HG03432 (cell line): ENCODE data around the gene THTPA.
A peak's percentile ranks its signal among the peaks of the same experiment; 100 is the strongest.

Experiments used
- ATAC-seq: cut with Tn5 transposase; IDR thresholded peaks from one replicate; pipeline ENCODE4 v1.9.1; 2021; ENCODE audit warnings: mild to moderate bottlenecking, moderate library complexity; ENCODE audit not compliant: unreplicated experiment

The THTPA gene

DNA sequence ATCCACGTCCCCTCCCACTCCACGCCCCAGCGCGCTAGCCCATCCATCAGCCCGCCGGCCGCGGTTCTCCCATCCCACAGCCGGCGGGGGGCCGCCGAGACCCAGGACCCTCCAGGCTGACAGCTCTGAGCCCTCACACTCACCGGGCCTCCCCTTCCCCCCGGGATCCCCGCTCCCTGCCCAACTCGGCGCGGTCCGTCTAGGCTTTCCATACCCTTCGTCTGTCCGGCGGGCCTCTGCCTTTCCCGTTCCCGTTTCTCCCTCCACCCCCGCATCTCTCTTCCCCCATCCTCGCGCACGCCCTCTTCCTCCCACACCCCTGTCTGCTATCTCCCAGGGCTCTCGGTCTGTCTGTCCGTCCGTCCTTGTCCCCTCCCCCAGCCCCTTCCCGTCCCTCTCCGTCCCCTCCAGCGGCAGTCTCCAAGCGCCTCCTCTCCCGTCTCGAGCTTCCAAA, 5.2 kb upstream of the THTPA start:
- ATAC-seq: no peak

DNA sequence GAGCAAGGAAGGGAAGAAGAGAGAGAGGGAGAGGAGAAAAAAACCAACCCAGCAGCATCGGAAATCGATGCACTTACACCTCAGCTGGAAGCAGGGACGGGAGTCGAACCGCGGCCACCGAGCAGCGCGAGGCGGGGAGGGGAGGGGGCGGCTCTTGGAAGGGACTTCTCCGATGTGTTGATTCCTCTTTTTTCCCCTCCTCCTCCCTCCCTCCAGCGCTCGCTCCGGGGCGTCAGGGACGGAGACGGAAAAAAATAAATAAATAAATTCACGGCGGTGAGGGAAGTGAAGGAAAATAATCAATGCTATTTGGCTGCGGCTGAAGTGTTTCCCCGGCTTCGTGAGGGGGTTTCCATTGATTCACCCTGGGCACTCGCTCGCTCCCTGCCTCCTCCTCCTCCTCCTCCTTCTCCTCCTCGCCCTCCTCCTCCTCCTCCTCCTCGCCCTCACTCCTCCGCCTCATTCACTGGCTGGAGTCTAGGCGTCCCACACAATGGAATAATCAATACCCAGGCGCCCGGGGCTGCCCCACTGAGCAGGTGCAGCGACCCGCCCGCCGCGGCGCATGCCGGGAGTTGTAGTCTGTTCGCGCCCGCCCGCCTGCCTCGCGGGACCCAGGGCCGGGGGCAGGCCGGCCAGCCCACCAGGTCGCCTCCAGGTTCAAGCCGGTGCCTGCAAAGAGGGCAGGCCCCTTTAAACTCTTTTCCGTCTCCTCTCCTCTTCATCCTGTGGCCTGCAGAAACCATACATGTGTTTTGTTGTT, 4.6 kb upstream of the THTPA start, which contains the start of gene ZFHX2:
Gene ZFHX2 (minus strand): TSS at position 500 of the 763 bp plus-strand sequence. CDS start 16,440 bp downstream, outside the sequence.
- peak; percentile 62 for ATAC-seq

DNA sequence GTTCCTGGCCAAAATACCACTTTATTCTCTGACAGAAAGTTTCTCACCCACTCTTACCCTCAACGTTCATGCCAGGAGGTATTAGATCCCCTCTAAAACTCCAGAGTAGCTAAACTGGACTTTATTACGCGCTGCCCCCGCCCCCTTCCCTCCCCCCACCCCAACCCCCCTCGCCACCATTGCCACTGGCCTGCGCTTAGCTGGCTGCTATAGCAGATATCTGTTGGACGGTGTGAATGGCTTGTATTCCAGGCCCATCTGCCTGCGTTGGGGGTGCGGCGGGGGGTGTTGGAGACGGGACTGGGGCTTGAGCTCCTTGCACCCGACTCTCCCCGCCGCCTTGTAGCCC, 564 bp upstream of the THTPA start:
- ATAC-seq: peak; percentile 9

DNA sequence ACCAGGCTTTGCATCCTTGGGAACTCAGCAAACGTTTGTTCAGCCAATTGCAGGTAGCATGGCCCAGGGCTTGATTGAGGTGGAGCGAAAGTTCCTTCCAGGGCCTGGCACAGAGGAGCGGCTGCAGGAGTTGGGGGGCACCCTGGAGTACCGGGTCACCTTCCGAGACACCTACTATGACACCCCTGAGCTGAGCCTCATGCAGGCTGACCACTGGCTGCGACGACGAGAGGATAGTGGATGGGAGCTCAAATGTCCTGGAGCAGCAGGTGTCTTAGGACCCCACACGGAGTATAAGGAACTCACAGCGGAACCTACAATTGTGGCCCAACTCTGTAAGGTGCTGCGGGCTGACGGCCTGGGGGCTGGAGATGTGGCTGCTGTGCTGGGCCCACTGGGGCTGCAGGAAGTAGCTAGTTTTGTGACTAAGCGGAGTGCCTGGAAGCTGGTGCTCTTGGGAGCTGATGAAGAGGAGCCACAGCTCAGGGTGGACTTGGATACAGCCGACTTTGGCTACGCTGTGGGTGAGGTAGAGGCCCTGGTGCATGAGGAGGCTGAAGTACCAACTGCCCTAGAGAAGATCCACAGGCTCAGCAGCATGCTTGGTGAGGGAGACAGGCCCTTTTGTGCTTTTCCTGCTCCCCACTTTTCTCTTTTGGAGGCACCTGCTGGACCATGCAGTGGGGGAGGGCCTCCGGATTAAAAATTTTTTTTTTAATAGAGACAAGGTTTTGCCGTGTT, 799 bp downstream of the THTPA start:
- ATAC-seq: no peak

DNA sequence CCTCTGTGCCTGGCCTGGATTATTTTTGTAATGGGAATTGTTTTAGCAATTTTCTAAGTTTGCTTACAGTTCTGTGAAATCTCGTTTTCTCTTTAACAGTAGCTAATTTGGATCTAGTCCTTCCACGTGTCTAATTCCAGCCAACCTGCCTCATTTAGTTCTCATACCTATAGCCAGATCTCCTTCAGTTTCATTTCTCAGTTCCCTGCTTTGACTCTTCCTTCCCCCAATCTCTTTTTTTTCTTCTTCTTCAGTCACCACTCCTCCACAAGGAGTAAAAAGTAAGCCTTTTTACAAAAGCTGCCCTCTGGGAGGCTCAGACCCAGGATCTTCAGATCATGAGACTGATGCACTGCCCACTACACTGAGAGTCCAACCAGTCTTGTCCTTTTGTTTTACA, 1.4 kb downstream of the THTPA start:
- no peak for ATAC-seq

DNA sequence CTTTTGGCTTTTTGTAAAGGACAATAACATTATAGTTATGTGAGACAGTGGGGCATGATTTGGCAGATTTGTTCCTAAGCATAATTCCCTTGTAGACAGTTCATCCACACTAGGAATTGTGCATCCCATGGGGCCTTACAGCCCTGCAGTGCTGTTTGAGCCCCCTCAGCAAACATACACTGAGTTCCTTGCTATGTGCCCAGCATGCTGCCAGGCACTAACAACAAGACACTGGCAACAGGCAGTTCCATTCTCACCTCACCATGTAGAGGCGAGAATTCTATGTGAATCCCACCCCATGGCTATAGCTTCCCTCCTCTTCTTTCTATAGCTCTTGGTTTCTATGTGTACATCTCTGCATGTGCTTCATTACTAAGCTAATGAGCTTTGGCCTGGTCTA, 1.9 kb downstream of the THTPA start:
- no peak for ATAC-seq

DNA sequence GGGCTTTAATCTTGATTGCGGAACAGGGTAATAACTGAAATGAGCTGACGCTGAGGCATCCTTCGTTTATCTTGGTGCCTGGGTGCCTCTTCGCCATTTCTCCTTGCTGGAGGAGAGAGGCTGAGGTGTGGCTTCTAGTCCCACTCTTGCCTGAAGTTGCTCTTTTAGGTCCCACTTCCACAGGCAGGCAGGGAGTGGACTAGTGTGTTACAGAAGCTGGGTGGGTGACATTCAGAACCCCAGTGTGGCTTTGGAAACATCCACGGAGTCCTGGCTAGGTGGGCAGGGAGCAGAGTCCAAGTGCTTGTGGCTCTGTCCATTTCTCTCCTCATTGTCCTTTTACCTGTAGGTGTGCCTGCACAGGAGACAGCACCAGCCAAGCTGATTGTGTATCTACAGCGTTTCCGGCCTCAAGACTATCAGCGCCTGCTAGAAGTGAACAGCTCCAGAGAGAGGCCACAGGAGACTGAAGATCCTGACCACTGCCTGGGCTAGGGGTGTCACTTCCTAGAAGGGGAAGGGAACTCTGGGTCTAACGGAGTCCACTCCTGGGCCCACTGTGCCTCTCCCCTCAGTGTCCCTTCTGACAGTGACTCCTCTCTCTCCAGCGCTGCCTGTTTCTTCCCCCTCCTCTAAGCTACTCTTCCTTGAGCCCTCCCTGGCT, 2.4 kb downstream of the THTPA start:
- no peak for ATAC-seq

DNA sequence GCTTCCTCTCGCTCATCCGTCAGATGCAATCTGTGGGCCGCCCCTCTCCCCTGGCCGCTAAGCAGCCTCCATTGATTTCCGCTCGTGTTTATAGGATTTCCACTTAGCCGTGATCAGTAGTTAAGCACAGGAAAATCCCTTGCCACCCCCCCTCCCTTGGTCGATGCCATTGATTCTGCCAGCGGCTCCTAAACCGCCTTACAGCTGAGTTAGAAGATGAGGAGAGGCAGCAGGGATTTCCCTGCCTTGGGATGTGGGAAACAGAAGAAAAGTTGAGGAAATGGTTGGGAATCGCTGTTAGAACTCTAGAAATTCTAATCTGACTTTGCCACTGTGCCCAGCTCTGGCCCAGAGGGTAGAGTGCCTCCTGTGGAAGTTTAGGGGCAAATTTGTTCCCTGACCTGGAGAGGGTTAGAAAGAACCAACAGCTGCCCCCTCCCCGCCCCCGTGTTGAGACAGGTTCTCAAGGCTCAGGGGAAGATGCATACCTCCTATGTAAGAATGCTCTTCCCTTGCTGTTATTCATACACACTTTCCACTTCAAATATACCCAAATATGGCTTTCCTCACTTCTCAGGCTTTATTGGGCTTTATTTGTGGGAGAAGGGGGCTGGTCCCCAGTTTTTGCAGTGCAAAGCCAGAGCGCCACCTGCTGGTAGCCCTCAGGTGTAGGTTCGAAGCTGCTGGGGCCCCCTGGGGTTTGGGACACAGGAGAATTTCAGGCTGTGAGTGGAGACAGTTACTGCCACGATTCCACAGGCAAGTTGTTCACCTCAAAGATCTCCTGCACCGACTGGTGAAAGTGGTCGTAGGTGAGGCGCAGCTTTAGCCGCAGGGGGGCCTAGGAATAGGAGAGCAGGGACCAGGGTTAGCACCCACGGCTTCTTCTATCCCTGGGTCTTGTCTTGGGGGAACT, 3.2 kb downstream of the THTPA start:
- ATAC-seq: no peak

DNA sequence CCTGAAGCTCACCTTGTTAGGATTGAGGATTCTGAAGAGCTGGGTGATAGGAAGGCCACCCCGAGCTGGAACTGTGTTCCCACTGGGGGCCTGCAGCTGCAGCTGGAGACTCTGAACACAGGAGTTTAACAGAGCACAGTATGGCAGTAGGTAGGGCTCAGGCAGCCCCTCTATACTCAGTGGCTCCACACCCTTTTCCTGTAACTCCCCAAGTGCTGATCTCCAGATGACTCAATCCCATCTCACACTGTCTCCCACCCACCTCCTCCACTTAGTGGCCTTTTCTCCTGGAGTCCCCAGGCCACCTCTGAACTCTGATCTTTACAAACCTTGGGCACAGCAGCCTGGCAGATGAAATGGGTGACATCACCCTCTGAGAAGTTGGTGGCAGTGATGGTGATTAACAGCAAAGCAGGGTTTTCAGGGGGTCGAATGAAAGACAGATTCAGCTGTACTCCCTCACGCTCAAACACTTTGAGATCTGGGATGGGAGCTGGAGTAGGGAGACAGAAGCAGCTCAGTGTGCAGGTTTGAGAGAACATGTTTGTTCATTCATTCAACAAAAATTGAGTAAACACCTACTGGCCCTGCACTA, 4.0 kb downstream of the THTPA start:
- ATAC-seq: no peak

DNA sequence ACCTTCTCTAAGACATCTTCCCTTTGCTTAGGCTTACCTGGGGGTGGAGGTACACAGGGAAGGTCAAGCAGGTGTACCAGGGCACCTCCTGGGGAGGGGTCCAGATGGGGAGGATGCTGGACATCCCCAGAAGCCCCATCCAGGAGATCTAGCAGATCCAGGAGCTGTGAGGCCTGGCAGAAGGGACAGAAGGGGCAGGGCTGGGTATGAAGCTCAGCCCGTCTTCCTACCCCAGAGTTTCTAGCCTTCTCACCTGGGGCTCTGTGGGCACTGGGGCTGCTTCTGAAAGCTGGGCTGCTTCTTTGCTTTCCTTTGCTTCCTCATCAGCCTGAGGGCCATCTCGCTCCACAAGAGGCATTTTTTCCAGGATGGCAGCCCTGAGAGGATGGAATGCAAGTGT, 5.2 kb downstream of the THTPA start:
- ATAC-seq: no peak

DNA sequence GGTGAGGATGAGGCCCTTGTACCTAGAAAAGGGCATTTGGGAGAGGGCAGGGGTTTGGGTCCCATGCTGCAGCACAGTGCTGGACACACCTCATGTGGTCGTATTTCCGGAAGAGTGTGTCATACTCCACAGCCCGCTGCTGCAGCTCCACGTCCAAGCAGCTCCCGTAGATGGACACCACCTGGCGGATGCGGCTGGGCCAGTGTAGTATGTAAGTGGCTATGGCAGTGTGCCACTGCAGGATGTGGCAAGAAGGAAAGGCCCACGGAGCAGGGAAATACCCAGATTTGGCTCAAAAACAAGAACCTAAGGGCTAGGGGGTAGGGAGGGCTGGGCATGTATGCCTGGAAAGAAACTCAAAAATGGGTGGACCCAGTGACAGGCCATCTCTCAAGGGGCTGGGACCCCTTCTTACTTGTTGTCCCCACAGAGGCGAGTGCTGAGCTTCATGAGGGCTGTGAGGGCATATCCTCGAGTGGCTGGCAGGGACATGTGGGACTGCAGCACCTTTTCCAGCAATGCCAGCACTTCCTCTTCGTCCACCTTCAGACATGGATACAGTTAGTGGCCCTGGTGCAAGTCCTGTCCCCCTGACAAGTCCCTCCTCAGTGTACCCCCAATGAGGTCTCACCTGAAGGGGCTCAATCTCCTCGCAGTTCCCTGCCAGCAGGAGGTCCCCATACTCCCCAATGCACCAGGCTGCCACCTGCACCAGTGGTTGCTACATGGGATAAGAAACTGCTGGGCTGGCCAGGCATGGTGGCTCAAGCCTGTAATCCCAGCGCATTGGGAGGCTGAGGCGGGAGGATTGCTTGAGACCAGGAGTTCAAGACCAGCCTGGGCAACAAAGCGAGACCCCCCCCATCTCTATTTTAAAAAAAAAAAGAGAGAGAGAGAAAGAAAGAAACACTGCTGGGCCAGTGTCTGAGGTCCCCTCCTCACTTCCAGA, 6.1 kb downstream of the THTPA start:
- ATAC-seq: no peak

DNA sequence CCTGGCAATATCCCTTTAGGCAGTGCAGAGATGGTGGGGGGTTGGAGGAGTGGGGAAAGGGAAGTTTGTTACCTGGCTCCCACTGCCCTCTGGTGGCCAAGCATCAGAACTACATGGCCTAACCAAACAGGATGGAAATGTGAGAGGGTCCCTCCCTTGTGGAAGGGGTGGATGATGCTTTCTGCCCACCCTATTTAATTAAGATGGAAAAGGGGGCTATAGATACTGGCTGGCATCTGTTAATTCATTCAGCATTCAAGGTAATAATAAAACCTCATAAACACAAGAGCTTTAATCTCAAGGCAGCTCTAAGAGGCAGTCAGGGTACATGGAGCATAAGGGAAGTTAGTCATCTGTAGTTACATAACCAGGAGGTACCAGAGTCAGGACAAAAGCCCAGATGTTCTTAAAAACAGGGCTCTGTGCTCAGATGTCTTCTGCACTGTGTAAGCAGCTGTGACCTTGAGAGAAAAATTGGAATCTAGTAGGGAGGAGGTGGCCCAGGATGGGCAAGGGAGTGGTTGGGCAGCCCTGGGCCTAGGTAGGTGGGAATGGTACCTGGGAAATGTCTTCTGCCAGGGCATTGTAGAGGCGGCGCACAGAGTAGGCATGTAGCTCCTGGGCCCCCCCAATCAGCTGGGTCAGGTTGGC, 6.9 kb downstream of the THTPA start:
- no peak for ATAC-seq

DNA sequence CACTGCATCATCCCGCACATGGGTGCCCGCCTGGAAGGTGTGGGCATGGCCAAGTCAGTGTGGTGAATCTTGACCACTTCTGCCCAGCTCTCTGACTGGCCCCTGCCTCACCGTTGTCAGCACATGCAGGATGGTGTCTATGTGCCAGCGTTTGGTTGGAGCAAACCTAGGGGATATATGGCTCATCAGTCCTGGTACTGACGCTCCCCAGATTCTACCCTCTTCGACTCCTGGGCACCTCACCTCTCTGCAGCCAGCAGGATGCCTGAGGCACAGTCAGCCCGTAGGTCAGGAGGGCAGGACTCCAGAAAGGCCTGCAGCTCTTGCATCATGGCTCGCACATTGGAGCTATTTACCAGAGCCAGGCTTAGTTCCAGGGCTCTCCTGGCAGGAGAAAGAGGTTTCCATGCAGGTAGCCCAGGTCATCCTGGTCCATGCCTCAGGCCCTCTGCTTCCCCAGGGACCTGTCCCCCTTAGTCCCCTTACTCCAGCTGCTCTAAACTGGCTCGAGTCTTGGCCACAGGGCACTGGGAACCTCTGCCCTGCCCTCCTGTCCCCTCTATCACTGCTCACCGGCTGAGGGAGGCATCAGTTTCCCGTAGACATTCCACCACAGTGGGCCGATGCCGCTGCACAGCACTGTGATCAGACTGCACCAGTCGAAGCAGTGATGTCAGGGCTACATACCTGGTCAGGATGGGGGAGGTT, 7.6 kb downstream of the THTPA start:
- ATAC-seq: no peak

DNA sequence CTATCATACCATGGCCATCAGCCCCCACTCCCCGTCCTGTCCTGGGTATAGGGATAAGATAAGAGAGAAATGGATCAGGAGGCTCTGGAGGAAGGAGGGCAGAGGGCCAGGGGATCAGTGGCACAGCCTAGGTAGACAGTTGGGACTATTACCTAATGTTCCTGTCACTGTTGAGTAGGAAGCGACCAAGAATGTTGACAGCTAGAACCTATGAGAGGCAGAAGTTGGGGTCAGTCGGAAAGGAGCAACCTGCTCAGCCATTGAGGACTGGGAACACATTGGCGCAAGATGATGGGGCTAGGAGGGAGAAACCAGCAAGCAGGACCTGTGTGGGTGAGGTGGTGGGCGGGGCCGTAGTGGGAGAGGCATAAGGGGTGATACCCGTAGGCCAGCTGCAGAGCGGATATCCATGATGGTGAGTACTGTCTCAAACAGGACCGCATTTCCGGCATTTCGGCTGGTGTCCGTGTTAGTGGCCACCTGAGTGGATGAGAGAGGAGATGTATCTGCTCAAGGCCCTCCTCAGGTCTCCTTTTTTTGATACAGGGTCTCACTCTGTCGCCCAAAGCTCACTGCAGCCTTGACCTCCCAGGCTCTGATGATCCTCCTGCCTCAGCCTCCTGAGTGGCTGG, 8.2 kb downstream of the THTPA start:
- ATAC-seq: no peak

DNA sequence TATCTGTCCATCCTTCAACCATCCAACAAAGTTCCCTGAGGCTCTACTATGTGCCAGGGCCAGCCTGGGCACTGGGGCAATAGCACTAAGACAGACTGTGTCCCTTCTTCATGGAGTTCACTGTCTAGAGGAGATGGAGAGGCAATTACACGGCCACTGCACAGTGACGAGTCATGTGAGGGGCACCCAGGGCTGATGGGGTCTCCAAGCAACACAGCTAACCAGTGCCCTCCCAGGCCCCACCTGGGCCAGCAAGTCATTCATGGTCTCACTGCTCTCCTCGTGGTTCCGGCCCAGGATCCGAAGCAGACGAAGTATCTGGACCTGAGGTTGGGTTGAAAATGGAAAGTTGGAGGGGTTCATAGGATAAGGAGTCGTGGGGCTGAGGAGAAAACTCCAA, 8.8 kb downstream of the THTPA start:
- ATAC-seq: no peak

DNA sequence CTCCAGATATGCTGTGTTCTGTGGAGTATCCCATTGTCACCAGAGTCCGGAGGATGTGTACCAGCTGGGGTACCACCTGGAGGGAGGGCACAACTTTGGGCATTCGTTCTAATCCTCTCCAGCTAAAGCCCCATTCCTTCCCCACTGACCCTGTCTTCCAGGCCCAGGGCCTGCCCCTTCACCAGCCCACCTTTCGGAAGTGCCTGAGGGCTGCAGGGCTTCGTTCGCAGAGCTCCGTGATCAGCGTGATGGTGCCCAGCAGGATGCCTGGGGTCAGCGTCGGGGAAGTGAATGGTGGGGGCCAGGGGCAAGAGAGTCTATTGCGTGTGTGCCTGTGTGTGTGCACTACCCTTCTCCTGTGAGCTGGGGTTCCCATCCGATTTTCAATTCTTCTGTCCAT, 9.6 kb downstream of the THTPA start:
- ATAC-seq: no peak

DNA sequence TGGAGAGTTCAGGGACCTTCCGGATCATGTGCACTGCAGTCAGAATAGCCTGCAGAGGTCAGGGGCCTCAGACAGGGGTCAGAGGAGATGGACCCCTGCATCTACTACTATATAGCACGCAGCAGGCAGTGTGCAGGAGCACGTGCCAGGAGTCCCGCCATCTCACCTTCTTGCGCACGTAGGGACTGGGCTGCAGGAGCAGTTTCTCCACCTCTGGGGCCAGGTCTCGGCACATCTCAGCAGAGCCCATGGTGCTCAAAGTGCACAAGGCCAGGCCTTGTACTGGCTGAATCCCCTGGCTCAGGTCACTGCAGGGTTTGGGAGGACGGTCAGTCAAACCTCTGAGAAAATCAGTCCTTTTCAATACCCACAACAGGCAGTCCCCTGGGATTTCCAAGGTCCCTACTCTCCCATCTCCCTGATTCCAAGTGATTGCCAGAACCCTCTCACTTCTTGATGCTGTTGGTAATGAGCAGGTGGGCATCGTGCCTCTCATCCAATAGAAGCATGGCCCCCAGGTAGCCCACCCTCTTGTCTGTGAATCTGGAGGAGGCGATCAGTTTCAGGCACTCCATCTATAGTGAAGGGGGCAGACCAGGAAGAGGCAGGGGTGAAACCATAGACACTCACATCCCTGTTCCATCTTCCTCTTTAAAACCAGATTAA, 10.2 kb downstream of the THTPA start:
- ATAC-seq: no peak
